Measurements from ENCODE around the gene CPED1.
"Not testable (repeated sequence)": the region's sequence is repeated elsewhere in the genome, so short reads cannot be mapped to it uniquely, and the experiment has no call there.

CPED1 gene

DNA sequence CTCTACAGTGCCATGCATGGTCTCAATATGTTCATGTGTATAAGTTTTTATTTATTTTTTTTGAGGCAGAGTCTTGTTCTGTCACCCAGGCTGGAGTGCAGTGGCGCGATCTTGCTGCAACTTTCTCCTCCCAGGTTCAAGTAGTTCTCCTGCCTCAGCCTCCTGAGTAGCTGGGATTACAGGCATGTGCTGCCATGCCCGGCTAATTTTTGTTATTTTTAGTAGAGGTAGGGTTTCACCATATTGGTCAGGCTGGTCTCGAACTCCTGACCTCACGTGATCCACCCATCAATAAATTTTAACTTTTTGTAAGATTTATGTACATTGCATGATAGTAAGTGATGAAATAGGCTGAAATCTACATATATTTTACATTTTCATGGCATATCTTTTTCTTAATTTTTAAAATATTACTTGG lies 86.9 kb downstream of the CPED1 start:
- DNase-seq, result not testable (repeated sequence)

DNA sequence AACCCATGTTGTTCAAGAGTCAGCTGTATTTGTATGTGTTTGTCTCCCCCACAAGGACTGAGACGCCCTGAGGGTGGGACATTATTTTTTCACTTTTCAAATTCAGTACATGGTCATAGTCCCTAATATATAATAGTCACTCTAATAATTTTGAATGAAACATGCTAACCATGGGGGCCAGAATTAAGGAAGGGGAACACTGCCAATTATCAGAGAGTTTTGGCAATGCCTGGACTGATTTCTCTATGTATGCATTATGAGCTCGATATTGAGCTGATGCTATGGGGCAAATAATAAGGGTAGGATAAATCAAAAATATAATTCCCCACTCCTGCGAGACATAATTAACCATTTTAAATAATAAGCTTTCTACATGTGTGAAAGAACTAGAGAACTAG lies 87.4 kb downstream of the CPED1 start:
- DNase-seq, result no peak

GRCh38 chr7:121076350-121077164 lies 88.0 kb downstream of the CPED1 start:
- no peak for DNase-seq

- no peak for DNase-seq
Measured at GRCh38 chr7:121077165-121077630, 88.7 kb downstream of the CPED1 start.

- DNase-seq, result no peak
Measured at GRCh38 chr7:121078701-121079227, 90.3 kb downstream of the CPED1 start.

DNA sequence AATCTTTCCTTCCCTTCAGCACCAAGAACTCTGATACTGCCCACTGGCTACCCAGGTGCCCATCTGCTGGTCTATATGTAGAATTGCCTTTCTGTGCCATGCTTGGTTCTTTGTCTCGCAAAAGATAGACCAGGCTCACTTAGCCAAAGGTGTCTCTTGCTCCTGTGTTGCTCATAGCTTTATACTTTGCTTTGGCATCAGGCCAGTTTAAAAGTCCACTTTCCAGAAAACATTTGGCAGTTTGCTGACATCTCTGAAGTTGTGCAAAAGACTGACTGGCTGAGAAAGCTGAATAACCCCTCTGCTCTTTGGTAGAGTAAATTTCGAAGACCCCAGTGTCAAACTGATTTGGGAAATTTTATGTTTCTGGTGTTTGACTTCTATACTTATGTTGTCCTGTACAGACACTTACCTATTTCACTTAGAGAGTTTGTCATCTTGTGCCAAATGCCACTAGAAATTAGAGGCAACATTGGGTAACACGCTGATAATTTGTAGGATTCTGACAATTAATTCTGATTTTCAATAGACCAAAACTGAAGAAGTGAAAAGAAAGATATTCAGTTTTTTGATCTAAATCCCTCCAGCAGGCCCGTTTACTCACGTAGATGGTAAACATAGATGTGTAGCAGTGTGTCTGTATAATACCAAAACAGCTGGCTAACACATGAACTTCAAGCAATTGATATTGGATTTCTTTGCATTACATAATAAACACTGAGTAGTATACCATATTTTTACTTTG lies 91.1 kb downstream of the CPED1 start:
- DNase-seq, result no peak

- no peak for DNase-seq
Measured at GRCh38 chr7:121080257-121080912, 91.9 kb downstream of the CPED1 start.

- no peak for DNase-seq
Measured at GRCh38 chr7:121080913-121081326, 92.4 kb downstream of the CPED1 start.

GRCh38 chr7:121081327-121081936 lies 92.9 kb downstream of the CPED1 start:
- DNase-seq, result no peak

DNA sequence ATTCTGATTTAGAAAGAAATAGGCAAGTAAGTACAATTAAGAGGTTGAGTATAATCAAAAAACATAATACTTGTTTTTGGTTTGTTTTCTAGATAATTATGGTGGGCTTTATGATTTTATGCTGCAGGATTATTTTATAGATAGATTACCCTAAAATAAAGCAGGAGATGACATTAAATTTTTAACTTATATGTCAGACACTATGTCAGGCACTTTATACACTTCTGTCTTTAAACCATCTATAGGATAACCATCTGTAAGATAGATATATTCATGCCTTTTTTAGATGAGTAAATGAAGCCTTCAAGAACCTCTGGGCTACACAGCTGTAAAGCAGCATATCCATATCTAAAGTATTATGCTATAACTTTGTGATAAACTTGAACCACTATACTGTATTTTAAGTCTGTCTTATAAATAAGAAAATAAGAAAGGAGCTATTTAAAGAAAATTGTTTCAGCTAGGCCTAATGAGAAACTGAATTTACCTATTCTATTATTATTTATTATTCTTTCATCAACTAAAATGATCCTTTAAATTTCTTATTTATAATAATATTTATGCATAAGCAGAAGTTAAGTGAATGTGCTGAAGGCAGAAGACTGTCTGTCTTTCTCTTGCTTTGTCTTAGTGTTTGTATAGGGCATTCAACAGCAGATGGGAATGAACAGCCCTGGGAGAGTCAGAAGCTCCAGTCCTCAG lies 94.0 kb downstream of the CPED1 start:
- DNase-seq, result no peak

- DNase-seq, result no peak
Measured at GRCh38 chr7:121083138-121083789, 94.8 kb downstream of the CPED1 start.

DNA sequence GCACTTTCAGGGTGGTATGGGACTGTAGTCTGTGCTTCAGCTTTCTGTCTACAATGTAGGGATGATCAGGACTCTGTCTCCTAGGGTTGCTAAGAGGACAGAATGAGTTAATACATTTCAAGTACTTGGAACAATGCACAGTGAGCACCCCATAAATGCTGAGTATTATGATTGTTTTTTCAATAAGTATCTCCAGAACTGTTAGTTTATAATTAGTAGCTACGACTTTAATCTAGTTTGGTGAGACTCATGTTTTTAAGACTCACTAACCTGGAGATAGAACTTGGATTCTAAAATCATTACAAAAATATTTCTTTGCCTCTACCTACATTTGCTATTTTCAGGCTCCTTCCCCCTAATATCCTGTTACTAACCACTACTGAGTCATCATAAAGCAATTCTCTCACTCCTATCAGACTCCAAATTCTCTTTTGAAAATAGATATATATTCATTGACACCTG lies 95.3 kb downstream of the CPED1 start:
- DNase-seq, result no peak

DNA sequence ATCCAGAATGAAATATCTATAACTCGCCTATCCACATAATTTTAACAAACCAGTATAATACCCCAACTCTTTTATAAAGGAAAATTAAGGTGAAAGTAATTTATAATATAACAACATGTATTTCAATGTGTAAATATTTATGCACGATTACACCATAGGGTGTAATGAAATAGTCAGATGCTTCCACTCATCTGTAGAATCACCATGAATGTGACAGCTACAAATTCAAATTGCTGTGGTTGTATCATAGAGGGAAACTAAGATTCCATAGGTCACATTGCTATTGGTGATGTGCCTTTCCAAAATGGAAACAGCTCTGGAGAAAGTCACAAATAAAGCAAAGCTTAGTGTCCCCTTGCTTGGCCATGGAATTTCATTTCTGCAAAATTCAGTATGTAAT lies 95.7 kb downstream of the CPED1 start:
- no peak for DNase-seq

GRCh38 chr7:121084748-121085336 lies 96.3 kb downstream of the CPED1 start:
- no peak for DNase-seq

GRCh38 chr7:121085922-121086321 lies 97.4 kb downstream of the CPED1 start:
- DNase-seq, result no peak

DNA sequence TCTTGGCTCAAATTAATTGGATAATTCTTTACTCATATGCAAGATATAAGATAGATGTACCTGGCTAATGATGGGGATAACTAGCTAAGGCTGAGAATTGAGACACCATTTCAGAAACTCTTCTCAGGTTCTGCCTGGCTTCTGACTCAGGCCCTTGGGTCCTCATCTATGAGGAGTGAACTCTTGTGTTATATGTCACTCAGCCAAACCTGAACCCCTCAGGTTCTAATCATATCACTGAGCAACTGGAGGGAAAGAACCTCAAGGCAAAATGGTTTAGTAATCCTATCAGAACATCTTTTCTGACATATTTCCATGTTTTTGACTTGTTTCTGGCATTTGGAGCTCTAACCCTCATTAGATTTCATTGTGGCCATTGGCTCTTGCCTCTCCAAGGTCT lies 100.4 kb downstream of the CPED1 start:
- DNase-seq, result no peak

DNA sequence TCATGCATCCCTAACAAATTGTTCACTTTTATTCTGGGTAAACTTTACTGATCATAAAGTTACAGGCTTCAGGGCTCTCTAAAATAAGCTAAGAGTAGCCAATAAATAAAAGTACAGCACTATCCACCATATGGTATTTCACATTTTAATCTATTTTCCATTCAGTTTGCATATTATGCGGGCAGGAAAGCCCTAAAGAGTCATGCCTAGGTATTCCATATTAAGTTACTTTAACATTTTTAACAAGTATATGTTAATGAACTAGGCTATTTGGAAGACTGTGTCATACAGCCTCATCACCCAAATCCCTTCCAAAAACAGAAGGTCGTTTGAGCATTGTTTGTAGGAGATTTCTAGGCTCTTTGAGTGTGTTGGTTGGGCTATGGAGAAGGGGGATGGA lies 106.3 kb downstream of the CPED1 start:
- DNase-seq, result no peak

DNA sequence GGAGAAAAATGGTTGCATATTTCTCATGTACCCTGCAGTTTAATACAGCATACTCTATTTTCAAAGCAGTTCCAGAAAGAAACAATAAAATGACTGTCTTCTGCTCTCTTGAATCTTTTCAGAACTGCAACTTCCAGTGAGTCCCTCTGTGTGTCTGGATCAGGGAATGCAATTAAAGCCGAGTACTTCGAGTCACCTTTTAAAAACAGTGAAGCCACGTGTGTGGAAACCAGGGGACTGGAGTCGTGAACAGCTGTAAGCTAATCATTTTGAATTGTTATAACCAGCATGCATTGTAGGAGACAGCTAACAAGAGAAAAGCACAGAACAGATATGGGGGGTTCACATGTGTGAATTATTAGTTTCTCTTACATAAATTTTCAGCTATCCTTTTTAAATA lies 109.1 kb downstream of the CPED1 start:
- DNase-seq, result no peak

GRCh38 chr7:121099572-121099971 lies 111.1 kb downstream of the CPED1 start:
- DNase-seq, result no peak

GRCh38 chr7:121101083-121101482 lies 112.6 kb downstream of the CPED1 start:
- DNase-seq, result no peak

DNA sequence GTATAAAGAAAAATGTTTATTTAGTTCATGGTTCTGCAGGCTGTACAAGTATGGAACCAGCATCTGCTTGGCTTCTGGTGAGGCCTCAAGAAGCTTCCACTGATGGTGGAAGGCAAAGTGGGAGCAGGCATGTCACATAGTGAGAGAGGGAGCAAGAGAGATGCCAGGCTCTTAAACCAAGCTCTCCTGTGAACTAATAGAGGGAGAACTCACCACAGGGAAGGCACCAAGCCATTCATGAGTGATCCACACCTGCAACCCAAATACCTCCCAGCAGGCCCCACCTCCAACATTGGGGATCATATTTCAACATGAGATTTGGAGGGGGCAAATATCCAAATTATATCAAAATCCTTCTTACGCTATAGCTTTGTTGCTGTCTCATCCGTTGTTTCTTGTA lies 113.1 kb downstream of the CPED1 start:
- no peak for DNase-seq
